Superior temporal gyrus (tissue), 1 donor: Measurements from ENCODE around the gene SLC38A4.
"Not testable (repeated sequence)": the region's sequence is repeated elsewhere in the genome, so short reads cannot be mapped to it uniquely, and the experiment has no call there.

Source experiments
- DNase-seq: peaks from one replicate; pipeline ENCODE4 v3.0.0-alpha.2; 2016; ENCODE audit errors: extremely low spot score

Gene SLC38A4

DNA sequence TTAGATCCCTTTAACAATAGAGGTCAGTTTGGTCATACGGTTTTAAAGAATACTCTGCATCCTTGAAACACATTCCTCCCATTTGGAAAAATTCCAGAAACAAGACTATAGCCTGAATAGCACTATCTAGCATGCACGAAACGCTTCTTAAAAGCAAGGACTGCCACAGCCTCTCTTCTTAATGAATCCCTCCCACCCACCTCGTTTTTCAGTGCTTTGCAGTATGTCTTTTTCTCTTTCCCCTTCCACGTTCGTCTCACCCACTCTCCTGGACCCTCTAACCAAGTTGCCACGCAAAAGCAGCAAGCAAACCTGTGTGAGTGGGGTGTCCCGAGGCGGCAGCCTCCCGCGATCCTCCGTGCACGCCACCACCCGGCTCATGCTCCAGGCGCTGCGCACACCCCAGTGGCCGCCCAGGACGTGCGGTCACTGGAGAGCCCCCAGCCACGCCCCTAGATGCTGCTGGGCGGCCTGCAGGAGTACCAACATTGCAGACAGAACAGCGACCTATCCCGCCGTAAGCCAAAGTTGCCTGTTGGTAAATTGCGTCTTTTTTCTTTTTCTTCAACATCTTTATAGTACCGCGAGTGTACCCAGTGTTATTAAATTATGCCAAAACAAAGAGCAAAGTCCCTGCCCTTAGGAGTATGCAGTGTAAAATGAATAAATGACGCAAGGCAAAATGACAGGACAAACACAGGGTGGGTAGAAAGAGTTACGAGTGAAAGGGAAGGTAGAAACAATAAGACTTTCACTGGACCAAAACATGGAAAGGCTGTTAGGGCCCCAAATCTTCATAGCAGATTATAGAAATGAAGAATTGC lies at the start of gene SLC38A4:
TSS of gene SLC38A4 (minus strand) at position 407 of the 824 bp plus-strand sequence. CDS start 32,926 bp downstream, outside the sequence.
- no peak for DNase-seq

DNA sequence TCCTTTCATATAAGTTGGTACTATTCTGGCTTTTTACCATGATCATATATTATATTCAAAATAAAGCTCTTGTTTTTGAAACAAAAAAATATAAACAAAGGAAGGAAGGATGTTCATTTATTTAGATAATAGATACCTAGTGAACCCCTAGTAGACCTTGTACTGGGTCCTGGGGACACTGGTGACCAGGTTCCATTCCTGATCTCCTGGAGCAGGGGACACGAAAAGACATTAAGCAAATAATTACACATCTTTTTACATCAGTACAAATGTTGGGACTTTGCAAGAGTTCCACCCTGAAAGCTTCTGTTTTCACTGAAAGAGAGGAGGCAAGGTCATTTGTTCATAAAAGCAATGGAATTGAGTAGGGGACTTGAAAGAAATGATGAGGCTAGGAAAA lies 49.3 kb upstream of the SLC38A4 start:
- DNase-seq = no peak

- no peak for DNase-seq
Measured at GRCh38 chr12:46874642-46875041, 48.8 kb upstream of the SLC38A4 start.

GRCh38 chr12:46872135-46872534 lies 46.3 kb upstream of the SLC38A4 start:
- DNase-seq = no peak

- no peak for DNase-seq
Measured at GRCh38 chr12:46865311-46865710, 39.5 kb upstream of the SLC38A4 start.

DNA sequence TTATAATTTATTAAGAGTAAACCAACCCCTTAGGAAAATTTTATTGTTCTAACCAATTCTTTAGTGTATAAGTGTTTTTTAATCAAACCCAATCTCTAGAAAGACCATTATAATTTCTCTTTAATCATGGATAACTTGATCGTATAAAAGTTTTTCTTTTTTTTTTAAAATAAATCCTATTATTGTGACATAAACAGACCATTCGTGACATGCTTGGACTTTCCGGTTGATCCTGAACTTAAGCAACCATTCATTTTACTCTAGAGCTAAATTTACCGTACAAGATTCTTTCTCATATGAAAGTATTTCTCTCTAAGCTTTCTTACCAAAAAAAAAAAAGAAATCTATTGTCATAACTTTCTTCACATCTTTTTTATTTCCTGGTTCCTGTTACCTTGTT lies 32.6 kb upstream of the SLC38A4 start:
- no peak for DNase-seq

- no peak for DNase-seq
Measured at GRCh38 chr12:46857486-46857885, 31.7 kb upstream of the SLC38A4 start.

DNA sequence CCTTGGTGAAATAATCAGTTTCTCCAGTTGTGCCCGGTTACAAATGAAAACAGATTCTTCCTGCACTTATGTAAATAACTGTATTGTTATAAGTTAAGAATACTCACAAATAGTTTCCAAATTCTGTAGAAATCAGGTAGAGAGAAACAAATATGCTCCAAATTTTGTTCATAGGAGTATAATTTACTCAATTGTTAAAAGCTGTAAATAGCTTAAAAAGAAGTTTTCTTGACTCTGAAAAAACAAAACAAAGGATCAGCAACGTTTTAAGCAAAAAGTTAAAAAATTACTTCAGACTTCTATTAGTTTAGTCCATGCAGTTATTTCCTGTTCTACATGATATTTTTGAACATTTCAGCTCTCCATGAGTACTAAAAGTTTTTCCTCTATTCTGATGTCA lies 30.0 kb upstream of the SLC38A4 start:
- DNase-seq = no peak

GRCh38 chr12:46854188-46854587 lies 28.4 kb upstream of the SLC38A4 start:
- DNase-seq = not testable (repeated sequence)

GRCh38 chr12:46848792-46849191 lies 23.0 kb upstream of the SLC38A4 start:
- DNase-seq = not testable (repeated sequence)

GRCh38 chr12:46847001-46847400 lies 21.2 kb upstream of the SLC38A4 start:
- DNase-seq = no peak

GRCh38 chr12:46843811-46844210 lies 18.0 kb upstream of the SLC38A4 start:
- DNase-seq = no peak

- DNase-seq = no peak
Measured at GRCh38 chr12:46841891-46842290, 16.1 kb upstream of the SLC38A4 start.

GRCh38 chr12:46839964-46840363 lies 14.2 kb upstream of the SLC38A4 start:
- no peak for DNase-seq

GRCh38 chr12:46839232-46839631 lies 13.4 kb upstream of the SLC38A4 start:
- no peak for DNase-seq

DNA sequence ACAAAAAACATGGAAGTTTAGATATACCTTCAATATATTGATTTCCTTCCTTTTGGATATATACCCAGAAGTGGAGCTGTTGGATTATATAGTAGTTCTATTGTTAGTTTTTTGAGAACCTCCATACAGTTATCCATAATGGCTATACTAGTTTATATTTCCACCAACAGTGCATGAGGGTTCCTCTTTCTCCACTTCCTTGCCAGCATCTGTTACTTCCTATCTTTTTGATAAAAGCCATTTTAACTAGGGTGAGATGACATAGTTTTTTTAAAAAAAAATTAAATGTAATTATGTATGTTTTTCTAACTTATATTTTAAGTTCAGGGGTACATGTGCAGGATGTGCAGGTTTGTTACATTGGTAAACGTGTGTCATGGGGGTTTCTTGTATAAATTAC lies 10.0 kb upstream of the SLC38A4 start:
- DNase-seq = no peak

DNA sequence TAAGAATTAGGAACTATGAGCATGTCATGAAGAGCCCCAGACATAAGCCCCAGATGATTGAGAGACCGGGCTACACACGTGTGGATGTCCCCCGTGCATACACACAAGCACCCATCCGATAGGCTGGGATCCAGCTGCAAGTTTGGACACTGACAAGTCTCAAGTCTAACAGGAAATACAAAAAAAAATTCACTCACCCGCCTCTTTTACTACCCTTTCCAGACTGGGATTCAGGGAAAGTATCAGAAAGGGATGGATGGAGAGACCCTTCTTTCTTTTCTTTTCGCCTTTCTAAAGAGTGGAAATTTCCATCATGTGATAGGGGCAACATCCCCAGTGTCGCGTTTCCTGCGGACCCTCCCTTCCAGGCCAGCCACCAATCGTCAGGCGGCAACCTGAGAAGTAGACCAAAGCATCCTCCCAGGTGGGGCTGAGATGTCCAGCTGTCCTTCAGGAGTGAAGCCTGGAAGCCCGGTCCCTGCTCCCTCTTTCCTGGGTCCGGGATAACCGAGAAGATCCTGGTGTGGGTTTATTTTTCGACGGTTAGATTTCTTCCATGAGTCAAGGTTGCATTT lies 6.4 kb upstream of the SLC38A4 start:
- no peak for DNase-seq

- DNase-seq = no peak
Measured at GRCh38 chr12:46831335-46832129, 5.7 kb upstream of the SLC38A4 start.

DNA sequence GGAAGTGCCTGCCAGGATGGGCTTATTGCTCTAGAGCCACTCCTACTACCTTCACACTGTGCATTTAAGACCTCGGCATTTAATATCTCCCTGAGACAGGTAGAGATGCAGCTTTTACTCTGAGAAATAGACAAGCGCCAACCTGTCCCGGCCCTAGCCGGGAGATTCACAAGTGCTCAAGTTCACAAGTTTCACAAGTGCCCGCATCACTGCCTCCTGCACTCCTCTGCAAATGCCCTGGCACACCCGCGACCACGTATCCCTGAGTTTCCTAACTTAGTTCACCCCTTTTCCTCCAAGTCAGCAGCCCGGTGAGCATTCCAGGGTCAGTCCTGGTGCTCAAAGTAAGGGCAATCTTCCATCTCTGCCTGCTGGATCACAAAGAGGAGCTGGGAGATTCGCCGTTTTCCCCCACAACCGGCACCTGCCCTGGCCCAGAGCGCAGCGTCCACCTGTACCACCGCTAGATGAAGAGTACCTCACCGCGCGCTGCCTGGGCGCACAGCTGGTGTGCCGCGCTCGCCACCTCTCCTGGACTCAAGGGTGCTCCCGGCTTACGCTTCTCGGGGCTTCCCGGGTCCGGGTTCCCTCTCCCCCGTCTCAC lies 5.0 kb upstream of the SLC38A4 start:
- DNase-seq = no peak

DNA sequence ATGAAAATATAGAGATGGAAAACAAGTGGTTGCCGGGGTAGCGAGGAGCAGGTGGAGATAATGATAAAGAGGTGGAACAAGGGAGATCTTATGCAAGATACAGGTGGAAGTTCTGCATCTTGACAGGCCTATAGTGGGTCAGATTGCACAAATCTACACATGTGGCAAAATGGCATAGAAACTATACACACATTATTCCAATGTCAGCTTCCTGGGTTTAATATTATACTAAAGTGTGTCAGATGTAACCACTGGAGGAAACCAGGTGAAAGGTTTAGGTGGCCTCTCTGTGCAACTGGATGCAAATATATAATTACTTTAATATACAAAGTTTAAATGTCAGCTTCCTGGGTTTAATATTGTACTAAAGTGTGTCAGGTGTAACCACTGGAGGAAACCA lies 1.1 kb downstream of the SLC38A4 start:
- no peak for DNase-seq

GRCh38 chr12:46818642-46819041 lies 7.2 kb downstream of the SLC38A4 start:
- no peak for DNase-seq

- no peak for DNase-seq
Measured at GRCh38 chr12:46815809-46816208, 10.0 kb downstream of the SLC38A4 start.
